ENCODE measurements around the gene S100A16. TPM values are rescaled to one million over a fixed set of nuclear protein-coding genes. Genes with fewer than 3 reads are reported as not detected.

S100A16 gene
- total and polyA plus RNA-seq, 9 of the 15 experiments (the other 6 are each of a cell fraction or from before 2014, with no cell fraction given), result 1.6 to 6.9 (median 4.3) TPM

DNA sequence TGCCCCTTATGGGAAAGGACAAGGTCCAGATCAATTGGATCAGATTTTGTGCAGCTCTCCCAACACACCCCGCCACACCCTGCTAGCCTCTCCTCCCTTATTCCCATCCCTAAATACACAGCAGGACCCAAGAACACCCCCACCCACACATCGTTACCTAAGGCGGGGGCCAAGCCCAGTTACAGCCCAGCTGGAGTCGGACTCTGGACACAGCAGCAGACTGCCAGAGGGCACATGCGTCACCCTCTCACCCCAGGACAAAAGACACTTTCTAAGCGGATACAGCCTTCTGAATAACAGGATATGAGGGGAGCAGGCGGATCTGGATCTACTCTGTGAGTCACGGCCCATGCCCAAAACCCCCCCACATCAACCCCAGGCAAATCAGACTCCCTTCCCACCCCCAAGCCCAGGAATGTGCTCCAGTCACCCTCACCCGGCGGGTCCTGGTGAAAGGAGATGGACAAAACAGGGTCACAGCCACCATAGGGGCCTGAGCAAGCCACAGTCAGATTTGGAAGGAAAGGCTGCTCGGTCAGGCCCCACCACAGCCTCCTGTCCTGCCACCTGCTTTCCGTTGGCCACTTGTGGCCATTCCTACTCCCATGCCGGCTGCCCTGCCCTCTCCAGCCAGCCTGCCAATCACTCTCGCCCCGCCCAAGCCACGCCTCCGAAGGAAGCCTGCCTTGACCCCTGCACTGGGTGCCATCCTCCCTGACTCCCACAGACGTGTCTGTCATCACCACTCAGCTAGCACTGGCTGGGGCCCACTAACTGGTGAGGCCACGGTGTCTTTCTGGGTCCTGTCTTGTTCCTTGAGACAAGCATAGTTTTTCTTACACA is 4.0 kb downstream of the S100A16 start (continued):
- TF ChIP-seq U2AF2 (optimal IDR thresholded peaks at IDR 0.05; ENCODE audit: low read depth, low read length), result no peak
- no peak for TF ChIP-seq RBM17 (IDR thresholded peaks at IDR 0.05; ENCODE audit: borderline replicate concordance, low read depth, low read length)
- TF ChIP-seq EWSR1 (IDR thresholded peaks at IDR 0.05; ENCODE audit: borderline replicate concordance, low read depth, partially characterized antibody), result no peak
- TF ChIP-seq ZNF232 (CRISPR knock-in tag; IDR thresholded peaks at IDR 0.05), result no peak
- peak; percentile 67; the same call in 1 of the 2 replicates for TF ChIP-seq SP1 (CRISPR knock-in tag; IDR thresholded peaks at IDR 0.05)
- TF ChIP-seq RFX5 (IDR thresholded peaks at IDR 0.05; ENCODE audit: low read depth, low read length), result no peak
- no peak for TF ChIP-seq MTF1 (CRISPR knock-in tag; IDR thresholded peaks at IDR 0.05; ENCODE audit: borderline replicate concordance)
- no peak for TF ChIP-seq ZNF347 (CRISPR knock-in tag; IDR thresholded peaks at IDR 0.05; ENCODE audit: low read depth)
- TF ChIP-seq ZNF316 (IDR thresholded peaks at IDR 0.05), result no peak
- TF ChIP-seq ARHGAP35 (IDR thresholded peaks at IDR 0.05; ENCODE audit: partially characterized antibody), result no peak
- TF ChIP-seq ELF1 (tag; IDR thresholded peaks at IDR 0.05), result no peak
- no peak for TF ChIP-seq HDAC8 (tag; IDR thresholded peaks at IDR 0.05)
- TF ChIP-seq, protein P1, sequence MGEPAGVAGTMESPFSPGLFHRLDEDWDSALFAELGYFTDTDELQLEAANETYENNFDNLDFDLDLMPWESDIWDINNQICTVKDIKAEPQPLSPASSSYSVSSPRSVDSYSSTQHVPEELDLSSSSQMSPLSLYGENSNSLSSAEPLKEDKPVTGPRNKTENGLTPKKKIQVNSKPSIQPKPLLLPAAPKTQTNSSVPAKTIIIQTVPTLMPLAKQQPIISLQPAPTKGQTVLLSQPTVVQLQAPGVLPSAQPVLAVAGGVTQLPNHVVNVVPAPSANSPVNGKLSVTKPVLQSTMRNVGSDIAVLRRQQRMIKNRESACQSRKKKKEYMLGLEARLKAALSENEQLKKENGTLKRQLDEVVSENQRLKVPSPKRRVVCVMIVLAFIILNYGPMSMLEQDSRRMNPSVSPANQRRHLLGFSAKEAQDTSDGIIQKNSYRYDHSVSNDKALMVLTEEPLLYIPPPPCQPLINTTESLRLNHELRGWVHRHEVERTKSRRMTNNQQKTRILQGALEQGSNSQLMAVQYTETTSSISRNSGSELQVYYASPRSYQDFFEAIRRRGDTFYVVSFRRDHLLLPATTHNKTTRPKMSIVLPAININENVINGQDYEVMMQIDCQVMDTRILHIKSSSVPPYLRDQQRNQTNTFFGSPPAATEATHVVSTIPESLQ (CRISPR knock-in tag; IDR thresholded peaks at IDR 0.05), result no peak
- no peak for TF ChIP-seq MCM5 (IDR thresholded peaks at IDR 0.05; ENCODE audit: low read depth)
- no peak for TF ChIP-seq ZNF408 (CRISPR knock-in tag; IDR thresholded peaks at IDR 0.05; ENCODE audit: low read depth)
- 0 out of 2 replicates have a peak, but pooled peaks have one; percentile 11 for TF ChIP-seq ZNF740 (CRISPR knock-in tag; IDR thresholded peaks at IDR 0.05)
- no peak for TF ChIP-seq ZNF740 (tag; IDR thresholded peaks at IDR 0.05)
- TF ChIP-seq BRCA1 (IDR thresholded peaks at IDR 0.05), result no peak
- TF ChIP-seq BRCA1 (CRISPR knock-in tag; IDR thresholded peaks at IDR 0.05), result no peak
- TF ChIP-seq LCOR (CRISPR knock-in tag; IDR thresholded peaks at IDR 0.05), result no peak
- TF ChIP-seq, protein P2, sequence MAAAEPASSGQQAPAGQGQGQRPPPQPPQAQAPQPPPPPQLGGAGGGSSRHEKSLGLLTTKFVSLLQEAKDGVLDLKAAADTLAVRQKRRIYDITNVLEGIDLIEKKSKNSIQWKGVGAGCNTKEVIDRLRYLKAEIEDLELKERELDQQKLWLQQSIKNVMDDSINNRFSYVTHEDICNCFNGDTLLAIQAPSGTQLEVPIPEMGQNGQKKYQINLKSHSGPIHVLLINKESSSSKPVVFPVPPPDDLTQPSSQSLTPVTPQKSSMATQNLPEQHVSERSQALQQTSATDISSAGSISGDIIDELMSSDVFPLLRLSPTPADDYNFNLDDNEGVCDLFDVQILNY (CRISPR knock-in tag; IDR thresholded peaks at IDR 0.05), result no peak

All from K562 (cell line).